AG10803 (cell line): Measurements from ENCODE around the gene EXO1.
A peak's percentile ranks its signal among the peaks of the same experiment; 100 is the strongest.
"Not testable (repeated sequence)": the region's sequence is repeated elsewhere in the genome, so short reads cannot be mapped to it uniquely, and the experiment has no call there.

ENCODE experiments used
- DNase-seq: peaks from one replicate; pipeline ENCODE4 v3.0.0; 2010; ENCODE audit warnings: low read depth
- H3K4me3 ChIP-seq: 2 replicates; pipeline ENCODE4 v1.5.1; 2011; ENCODE audit warnings: mild to moderate bottlenecking, low read length, control low read depth
- CTCF ChIP-seq: conservative IDR thresholded peaks from 2 replicates; pipeline ENCODE4 v1.5.1; 2011; ENCODE audit warnings: mild to moderate bottlenecking, low read length, control low read depth, inconsistent platforms

EXO1 gene

GRCh38 chr1:241823925-241824324, 24.1 kb upstream of the EXO1 start:
- DNase-seq = no peak
- no peak for TF ChIP-seq CTCF
- H3K4me3 ChIP-seq = no peak overlapping the region

DNA sequence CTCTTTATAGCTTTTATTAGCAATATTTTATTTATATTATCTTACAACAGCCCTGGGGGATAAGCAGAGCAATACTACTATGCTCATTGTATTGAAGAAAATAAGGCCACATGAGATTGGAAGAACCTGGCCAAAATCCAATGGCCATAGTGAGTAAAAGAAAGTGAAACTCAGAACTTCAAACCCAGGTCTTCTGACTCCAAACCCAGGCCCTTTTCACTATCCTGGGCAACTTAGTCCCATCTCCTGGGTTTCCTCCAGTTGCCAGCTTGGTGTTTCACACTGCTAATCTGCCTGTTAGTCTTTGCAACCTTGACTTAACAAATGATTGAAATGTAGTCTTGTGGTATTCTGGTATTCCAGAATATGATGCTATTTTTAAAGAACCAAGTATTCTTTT, 22.4 kb upstream of the EXO1 start:
- no peak overlapping the region for H3K4me3 ChIP-seq
- no peak for TF ChIP-seq CTCF
- peak; percentile 22 for DNase-seq

DNA sequence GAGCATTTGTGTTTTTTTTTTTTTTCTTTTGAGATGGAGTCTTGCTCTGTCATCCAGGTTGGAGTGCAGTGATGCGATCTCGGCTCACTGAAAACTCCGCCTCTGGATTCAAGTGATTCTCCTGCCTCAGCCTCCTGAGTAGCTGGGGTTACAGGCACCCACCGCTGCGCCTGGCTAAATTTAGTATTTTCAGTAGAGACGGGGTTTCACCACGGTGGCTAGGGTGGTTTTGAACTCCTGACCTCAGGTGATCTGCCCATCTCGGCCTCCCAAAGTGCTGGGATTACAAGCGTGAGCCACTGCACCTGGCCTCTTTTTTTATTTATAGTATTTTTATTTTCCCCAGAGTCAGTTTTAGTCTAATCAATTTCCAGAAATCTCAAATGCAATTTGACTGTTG, 21.4 kb upstream of the EXO1 start:
- not testable (repeated sequence) for H3K4me3 ChIP-seq, DNase-seq

DNA sequence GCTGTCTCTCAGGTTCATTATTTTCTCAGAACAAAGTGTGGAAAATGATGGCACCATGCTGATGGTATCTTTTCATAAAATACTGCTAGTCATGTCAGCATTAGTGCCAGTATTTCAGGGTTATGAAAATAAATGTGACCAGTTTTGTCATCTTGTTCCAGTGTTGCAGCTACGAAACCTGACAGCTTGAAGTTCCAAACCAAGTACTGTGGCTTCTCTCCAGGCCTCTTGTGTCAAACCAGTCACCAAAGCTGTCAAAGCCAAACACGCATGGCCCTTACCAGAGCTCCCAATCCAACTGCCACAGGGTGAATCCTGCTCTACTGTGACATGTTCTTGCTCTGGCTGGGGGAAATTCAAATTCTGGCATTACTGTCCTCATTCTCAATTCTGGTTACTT, 20.7 kb upstream of the EXO1 start:
- no peak overlapping the region for H3K4me3 ChIP-seq
- no peak for TF ChIP-seq CTCF
- DNase-seq = no peak

DNA sequence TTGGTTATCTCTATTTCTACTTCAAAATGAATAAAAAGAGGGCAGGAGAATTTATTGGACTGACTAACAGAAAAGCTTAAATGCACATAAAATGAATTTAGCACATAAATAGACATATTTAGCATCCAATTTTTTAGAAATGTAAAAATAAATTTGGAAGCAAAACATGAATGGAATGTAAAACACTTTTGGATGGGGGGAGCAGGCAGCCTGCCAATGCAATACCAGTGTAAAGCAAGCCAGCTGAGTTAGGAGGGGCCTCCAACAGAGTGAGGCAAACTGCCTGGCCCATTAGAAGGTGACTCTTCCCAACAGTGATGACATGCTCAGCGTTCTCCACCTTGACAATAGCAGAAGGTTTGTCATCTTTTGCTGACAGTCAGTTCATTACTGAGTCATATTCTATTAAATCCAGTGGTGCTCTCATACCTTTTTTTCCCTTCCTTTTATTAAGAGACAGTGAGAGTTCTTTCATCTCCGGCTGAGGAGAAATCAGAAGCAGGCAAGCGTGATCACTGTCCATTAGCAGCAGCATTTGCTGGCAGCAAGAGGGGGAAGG, 19.5 kb upstream of the EXO1 start:
- peak; percentile 65 for DNase-seq
- no peak for TF ChIP-seq CTCF
- H3K4me3 ChIP-seq = no peak overlapping the region

DNA sequence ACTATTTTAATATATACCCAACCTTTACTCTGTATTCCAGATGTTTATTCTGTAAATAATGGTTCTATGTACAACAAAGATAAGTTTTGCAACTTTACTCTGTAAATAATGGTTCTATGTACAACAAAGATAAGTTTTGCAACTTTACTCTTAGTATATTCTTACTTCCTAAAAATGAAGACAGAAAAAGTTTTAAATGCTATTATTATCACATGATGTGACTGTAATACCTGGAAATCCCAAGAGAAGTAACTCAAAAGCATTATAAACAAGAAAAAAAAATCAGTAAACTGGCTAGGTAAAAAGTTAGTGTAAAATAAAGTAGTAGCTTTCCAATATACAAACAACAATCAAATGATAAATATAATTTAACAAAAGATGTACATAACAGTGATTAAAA, 18.5 kb upstream of the EXO1 start:
- TF ChIP-seq CTCF = no peak
- H3K4me3 ChIP-seq = no peak overlapping the region
- DNase-seq = no peak

DNA sequence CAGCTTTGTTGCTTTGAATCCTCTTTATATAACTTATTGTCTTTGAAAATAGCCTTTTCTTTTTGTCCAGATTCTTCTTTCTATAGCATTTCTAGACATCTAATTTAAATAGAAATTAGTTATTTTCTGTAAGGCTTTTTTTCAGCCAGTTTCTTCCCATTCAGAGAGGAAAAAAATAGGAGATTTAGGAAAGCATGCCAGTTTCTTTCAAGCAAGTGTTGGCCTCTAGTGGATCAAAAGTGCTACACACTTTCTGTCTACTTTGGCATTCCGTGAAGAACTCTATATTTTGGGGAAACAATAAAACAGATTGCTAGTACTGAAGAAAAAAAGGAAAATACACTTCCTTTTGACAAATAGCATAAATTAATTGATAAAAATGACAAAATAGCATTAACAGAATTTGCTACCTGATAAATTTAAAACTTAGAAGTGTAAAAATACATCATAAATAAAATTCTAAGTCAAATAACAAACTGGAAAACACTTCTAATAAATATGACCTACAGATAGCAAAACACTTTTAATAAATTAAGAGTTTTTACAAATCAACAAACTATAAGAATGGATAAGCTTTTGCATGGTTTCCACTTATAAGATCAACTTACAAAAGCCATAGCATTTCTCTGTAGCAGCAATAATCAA, 13.1 kb upstream of the EXO1 start:
- H3K4me3 ChIP-seq = no peak overlapping the region
- TF ChIP-seq CTCF = peak; percentile 89

More for the DNA sequence above, 13.1 kb upstream of the EXO1 start:
- DNase-seq = peak; percentile 66
